Fibroblast of lung (primary cell): Measurements from ENCODE around the gene CD83.

Experiments
- CTCF ChIP-seq, 2 donors: IDR thresholded peaks in 1 of 2; conservative IDR thresholded peaks in 1 of 2; 1 replicate in 1 of 2; 2 replicates in 1 of 2; pipeline ENCODE4 v1.5.1; 2011 to 2012; ENCODE audit warnings: low read length in 2 of 2, control low read depth in 1 of 2, inconsistent platforms in 1 of 2, low read depth in 1 of 2, mild to moderate bottlenecking in 1 of 2
- EZH2 ChIP-seq: IDR thresholded peaks from 2 replicates; pipeline ENCODE4 v1.5.1; 2012; ENCODE audit warnings: low read length, control low read depth, mild to moderate bottlenecking; ENCODE audit errors: missing control alignments

DNA sequence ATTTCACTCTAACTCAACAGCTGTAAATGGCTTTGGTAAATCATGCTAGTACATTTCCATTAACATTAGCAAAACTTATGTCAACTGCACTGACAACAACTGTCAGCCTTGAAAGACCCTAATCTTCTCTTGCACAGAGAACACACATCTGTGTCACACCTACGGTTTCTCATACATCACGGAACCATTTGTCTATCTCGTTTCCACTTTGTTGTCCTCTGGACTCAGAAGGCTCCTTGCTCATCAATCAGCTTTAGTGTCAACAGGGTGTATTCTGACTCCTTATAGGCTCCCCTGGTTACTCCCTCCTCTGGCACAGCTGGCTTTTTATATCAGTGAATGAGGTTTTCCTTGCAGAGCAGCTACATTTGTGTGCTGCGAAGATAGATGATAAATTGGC, 49.3 kb downstream of the CD83 start:
- TF ChIP-seq CTCF (conservative IDR thresholded peaks at IDR 0.05 in 1 of 2, IDR thresholded peaks at IDR 0.05 in 1 of 2; ENCODE audit: low read depth in 1 of 2, low read length in 2 of 2) (no peak), EZH2 (no peak)
